ENCODE measurements around the gene ZNF296. TPM values are rescaled to one million over a fixed set of nuclear protein-coding genes. Genes with fewer than 3 reads are reported as not detected.

The ZNF296 gene
- total and polyA plus RNA-seq, 2 of the 8 experiments (the other 6 are each of a cell fraction or from before 2014, with no cell fraction given): 2.7 to 7.5 TPM

GRCh38 chr19:45049073-45049736, 27.1 kb downstream of the ZNF296 start (continued):
- TF ChIP-seq CHD7 (IDR thresholded peaks at IDR 0.05; ENCODE audit: insufficient replicate concordance, low read length) (no peak), RFX5 (IDR thresholded peaks at IDR 0.05; ENCODE audit: borderline replicate concordance, low read depth, low read length) (no peak), MAFK (IDR thresholded peaks at IDR 0.05; ENCODE audit: low read depth, low read length) (no peak), EGR1 (IDR thresholded peaks at IDR 0.05; ENCODE audit: borderline replicate concordance, low read depth, low read length) (no peak), RBBP5 (IDR thresholded peaks at IDR 0.05; ENCODE audit: borderline replicate concordance, low read depth, low read length) (no peak), KDM1A (IDR thresholded peaks at IDR 0.05; ENCODE audit: borderline replicate concordance, low read length) (no peak), SAP30 (IDR thresholded peaks at IDR 0.05; ENCODE audit: insufficient read depth, insufficient replicate concordance, low read length) (no peak), SP1 (IDR thresholded peaks at IDR 0.05; ENCODE audit: low read depth, low read length) (no peak), JUN (IDR thresholded peaks at IDR 0.05; ENCODE audit: low read depth, low read length) (no peak), BRCA1 (IDR thresholded peaks at IDR 0.05; ENCODE audit: low read depth, low read length) (no peak)

Data from H1 (cell line).